Limb (tissue), 2 donors: ENCODE measurements around the gene ARHGEF3.

ENCODE experiments used
- DNase-seq, 2 donors: peaks; one replicate each; pipeline ENCODE4 v3.0.0-alpha.2; 2016; ENCODE audit errors: extremely low spot score in 2 of 2

ARHGEF3 gene, protein sequence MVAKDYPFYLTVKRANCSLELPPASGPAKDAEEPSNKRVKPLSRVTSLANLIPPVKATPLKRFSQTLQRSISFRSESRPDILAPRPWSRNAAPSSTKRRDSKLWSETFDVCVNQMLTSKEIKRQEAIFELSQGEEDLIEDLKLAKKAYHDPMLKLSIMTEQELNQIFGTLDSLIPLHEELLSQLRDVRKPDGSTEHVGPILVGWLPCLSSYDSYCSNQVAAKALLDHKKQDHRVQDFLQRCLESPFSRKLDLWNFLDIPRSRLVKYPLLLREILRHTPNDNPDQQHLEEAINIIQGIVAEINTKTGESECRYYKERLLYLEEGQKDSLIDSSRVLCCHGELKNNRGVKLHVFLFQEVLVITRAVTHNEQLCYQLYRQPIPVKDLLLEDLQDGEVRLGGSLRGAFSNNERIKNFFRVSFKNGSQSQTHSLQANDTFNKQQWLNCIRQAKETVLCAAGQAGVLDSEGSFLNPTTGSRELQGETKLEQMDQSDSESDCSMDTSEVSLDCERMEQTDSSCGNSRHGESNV

GRCh38 chr3:56801662-56802377 lies at the start of gene ARHGEF3:
TSS of gene ARHGEF3 (minus strand) at chr3:56801949. CDS start at chr3:56801798, 151 bp downstream.
- DNase-seq = peak; percentile 50 to 89

GRCh38 chr3:56849698-56850097 lies 47.9 kb upstream of the ARHGEF3 start:
- DNase-seq = no peak

DNA sequence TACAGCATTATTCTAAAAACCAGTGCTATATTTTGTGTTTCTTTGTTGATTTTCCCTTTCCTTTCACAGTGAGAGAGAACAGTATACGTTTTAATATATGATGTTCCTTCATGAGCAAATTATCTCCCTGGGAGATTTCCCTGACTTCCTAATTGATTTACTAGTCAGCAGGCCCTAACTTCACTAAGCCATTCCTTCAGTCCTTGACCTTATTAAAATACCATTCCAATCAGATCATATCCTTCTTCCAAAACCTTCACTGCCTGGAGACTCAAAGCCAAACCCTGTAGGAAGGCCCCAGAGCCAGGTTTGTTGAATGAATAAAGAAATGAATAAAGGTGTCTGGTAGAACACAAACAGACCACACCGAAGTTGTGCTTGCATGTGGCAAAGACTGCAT lies 43.8 kb upstream of the ARHGEF3 start:
- no peak for DNase-seq

GRCh38 chr3:56844536-56844935 lies 42.8 kb upstream of the ARHGEF3 start:
- no peak for DNase-seq

- no peak for DNase-seq
Observed at GRCh38 chr3:56839784-56840715, 38.3 kb upstream of the ARHGEF3 start.

- no peak for DNase-seq
Observed at GRCh38 chr3:56838448-56838847, 36.7 kb upstream of the ARHGEF3 start.

- no peak for DNase-seq
Observed at GRCh38 chr3:56837196-56837955, 35.6 kb upstream of the ARHGEF3 start.

DNA sequence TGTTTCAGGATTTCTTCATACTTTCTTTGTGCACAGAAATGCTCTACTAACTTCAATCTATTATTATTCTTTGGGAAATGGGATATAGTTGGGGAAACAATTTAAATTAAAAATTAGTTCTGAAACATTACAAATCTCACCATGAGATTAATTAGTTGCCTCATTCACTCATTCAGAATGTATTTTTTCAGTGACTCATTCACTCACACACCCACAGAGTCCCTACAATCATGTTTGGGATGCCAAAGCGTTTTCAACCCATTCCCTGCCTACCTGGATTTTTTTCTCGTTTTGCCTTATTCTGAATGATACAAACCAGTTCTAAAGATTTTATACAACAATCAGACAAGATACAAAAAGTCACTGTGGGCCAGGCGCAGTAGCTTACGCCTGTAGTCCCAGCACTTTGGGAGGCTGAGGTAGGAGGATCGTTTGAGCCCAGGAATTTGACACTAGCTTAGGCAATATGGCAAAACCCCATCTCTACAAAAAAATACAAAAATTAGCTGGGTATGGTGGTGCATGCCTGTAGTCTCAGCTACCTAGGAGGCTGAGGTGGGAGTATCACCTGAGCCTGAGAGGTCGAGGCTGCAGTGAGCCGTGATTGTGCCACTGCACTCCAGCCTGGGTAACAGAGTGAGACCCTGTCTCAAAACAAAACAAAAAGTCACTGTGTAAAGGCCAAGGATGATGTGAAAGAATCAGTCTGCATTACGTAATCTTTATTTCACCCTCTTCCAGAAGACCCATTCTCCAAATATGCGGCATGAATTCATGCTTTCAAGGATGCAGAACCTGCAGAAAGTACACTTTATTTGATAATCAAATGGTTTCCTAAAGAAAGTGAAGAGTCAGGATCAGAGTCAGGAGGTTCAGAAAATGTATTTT lies 34.8 kb upstream of the ARHGEF3 start:
- no peak for DNase-seq

DNA sequence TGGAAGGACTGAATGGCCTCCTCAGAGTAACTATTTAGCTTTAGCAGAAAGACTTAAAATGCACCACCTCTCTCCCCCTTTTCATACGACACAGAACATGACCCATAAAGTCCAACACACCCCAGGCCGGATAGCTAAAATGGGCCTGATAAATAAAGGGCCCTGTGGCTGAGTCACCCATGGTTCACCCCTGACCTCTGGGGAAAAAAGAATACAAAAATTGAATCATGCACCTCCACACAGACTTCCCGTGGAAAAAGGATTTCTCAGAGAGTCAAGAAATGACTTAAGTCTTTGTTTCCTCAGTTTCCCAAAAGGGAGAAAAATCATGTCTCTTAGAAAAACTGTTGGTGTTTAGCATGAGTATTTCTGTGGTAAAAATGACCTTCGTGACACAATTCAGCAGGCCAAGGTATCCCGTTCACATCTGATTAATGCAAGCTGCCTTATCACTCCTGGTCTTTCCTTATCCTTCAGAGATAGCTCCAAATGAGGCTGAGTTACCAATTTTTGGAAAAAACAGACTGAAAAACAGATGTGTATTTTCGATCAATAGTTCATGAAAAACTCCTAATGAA lies 34.0 kb upstream of the ARHGEF3 start:
- no peak for DNase-seq

DNA sequence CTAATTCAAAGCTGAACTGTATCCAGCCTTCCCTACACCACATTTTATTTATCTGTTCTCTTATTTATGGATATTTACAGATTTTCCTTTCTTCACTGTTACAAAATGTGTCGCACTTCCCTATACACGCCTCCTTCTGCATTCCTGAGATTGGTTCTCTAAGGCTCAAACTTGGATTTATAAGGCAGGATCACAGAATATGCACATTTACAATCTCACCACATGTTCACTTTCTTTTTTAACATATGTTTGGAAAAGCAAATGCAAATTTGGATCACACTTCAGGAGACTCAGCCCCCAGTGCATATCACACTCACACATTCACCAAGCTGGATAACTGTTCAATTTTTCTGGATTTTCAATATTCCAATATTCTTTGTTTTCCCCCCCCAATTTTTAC lies 31.8 kb upstream of the ARHGEF3 start:
- no peak for DNase-seq

GRCh38 chr3:56833022-56833421 lies 31.3 kb upstream of the ARHGEF3 start:
- no peak for DNase-seq

DNA sequence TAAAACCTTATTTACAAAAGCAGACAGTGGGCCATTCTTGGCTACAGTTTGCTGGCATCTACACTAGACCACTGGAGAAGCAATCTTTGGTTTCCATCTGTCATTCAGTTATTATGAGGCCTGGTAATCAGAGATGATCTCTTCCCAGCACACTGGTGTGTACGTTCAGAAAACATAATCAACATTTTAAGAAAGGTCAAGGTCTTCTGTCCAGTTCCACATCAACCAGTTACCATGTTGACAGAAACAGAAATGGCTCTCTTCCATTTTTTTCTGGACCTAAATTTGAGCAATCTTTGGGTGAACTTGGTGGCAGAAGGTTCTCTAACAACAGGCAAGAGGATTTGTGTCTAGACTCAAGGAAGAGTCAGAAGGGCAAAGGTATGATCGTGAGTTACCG lies 29.8 kb upstream of the ARHGEF3 start:
- no peak for DNase-seq

GRCh38 chr3:56830884-56831283 lies 29.1 kb upstream of the ARHGEF3 start:
- no peak for DNase-seq

- DNase-seq = no peak
Observed at GRCh38 chr3:56829533-56829932, 27.8 kb upstream of the ARHGEF3 start.

DNA sequence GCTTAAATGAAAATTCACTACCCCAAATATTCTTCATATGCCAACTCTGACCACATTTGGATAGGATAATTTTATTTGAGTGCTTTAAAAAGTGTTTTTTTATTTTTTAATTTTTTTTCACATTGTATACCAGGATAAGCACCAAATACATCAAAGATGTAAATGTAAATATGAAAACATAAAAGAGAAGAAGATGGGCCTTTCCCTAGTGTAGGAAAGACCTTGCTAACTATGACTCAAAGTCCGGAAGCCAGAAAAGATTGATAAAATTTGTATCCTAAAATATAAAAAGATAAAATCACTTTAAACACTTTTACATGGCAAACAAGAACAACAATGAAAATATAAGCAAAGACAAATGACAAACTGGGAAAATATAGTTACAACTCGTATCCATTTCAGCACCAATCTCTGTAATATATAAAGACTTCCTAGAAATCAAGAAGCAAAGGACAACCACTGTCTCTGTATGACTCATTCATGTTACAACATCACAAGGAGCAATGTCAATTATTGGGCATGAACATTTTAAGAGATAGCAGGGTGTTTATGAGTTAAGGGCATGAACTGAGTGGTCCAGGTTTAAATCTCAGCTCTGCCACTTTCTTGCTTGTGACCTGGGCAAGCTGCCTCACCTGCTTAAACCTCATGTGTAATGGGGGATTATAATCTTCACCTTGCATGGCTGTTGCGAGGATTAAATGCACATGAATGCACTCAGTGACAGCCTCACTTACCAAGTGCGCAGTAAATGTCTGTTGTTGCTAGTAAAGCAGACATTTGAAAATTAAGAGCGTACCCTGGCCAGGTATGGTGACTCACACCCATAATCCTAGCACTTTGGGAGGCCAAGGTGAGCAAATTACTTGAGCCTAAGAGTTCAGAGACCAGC lies 25.3 kb upstream of the ARHGEF3 start:
- no peak for DNase-seq

DNA sequence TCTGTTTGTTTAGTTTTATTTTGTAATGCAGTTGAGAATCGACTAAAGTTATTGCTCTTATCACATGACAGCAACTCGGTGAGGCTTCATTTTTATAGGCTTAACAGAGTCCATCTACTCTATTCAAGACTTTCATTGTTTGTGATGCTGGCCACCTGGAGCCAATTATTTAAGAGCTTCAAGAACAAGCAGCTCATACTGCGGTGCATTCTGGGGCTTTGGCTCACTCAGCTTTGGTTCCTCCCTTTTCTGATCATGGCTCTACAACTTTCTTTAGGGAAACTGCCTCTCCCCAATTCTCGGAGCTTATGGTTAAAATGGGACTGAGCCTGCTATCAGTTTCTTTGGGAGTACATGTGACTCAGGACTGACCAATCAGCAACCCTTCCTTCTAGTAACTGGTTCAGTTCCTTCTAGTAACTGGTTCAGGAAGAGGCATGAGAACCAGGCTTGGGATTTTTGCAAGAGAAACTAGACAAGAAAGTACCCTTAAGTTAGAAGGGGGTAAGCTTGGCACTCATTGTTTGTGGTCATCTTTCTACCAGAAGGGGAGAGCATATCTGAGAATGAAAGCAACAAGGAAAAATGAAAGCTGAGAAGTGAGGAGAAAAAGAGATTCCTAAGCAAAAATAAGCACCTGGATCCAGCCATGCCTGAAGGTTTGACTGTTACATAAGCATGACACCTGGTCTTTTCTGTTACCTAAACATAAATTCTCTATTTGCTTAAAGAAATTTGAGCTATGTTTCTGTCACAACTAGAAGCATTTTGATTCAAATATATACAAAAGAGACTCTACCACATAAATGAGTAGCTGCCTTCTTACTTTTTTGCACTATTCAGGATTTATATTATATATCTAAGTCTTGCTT lies 24.1 kb upstream of the ARHGEF3 start:
- DNase-seq = no peak

DNA sequence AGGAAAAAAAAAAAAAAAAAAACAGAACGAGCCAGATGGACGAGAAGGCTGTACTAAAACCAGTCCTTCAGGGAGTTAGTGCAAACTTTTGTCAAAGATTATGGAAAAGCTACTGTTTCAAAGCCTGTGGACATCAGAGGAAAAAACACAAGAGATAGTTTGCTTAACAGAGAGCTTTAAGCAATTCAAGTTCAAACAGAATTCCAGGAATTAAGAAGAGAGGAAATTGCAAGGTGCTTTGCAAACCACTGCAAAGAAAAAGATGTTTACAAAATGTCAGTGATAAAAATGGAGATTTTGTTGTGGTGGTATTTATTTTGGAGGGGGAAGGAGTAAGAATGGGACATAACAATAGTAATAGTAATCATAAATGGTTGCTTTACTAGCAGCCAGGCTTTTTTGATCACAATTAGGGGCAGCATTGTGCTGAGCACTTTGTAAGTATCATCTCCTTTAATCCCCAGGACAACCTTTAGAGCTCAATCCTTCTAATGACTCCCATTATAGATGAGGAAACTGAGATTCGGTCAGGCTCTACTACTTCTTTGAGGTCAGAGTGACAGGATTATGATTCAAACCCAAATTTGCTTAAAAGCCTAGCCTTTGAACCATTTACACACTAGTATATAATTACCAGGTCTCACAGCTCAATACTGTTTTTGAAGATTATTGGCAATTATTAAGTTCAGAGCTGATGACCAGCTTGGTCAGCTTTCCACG lies 22.4 kb upstream of the ARHGEF3 start:
- no peak for DNase-seq
